C4-2B (cell line): ENCODE measurements around the gene MBNL1.

Experiments
- CTCF ChIP-seq: fragments of 450-650 bp; conservative IDR thresholded peaks from 2 replicates; pipeline ENCODE4 v1.5.1; 2017; ENCODE audit warnings: mild to moderate bottlenecking
- ZFX ChIP-seq: fragments of 450-650 bp; IDR thresholded peaks from 2 replicates; pipeline ENCODE4 v1.6.1; 2017

GRCh38 chr3:152403632-152404066 is 134.9 kb downstream of the MBNL1 start:
- TF ChIP-seq CTCF (no peak), ZFX (no peak)
